Activated CD4-positive, alpha-beta T cell treated with anti-CD3 and anti-CD28 coated beads, Interleukin-2, Interleukin-6, amounts not matched to agents 100 ng/mL and 50 ng/mL, durations not matched to agents 16 hours and 8 hours (primary cell): ENCODE data around the gene LRP2BP.

Source experiments
- DNase-seq: peaks from one replicate; pipeline ENCODE4 v3.0.0-alpha.2; 2020

The LRP2BP gene

DNA sequence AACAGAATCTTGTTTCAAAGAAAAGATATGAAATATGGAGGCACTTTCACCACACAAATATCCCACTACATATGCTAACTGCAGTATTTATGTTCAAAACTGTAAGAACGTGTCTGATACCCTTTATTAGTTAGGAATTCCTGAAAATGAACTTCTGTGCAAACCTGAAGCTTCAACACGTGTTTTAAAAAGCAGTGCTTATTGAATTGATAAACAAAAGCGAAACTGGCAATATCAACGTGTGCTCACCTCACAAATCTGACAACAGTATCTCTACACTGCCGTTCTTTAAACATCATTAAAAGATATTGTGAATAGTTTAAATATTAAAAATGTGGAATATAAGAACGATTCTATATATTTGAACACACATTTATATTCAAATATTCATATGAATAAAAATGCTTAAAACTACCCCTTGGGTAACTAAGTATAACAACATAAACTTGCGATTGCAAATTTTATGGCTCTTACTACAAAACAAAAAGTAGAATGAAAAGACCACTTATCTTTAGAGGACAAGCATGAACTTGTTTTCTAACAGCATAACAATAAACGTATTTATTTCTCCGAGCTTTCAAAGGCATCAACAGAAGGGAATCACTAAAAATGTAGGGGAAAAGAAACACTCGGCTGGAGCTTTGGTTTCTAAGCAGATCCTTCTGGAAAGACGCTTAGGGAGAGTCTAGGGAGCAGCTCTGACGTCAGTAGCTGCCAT is at the start of gene LRP2BP:
Gene LRP2BP, minus strand, starts transcription at position 687 of the 718 bp plus-strand sequence. CDS start 17,738 bp downstream, outside the sequence.
- DNase-seq = peak; percentile 26

DNA sequence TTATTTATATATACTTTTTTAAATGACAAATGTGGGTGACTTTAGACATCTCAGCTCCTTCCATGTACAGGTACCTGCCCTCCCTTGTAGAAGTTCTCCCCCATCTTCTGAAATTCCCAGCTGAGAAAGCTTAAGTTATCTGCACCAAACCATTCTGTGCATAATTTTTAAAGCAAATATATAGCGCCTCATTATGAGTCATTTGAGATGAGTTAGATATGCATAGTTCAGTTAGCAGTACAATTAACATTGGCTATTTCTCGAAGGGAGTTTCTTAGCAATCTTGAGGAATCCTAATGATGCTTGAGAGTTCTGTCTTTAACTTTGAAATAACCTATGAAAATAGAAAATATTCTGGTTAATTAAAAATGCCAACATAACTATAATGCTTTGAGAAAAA is 49.5 kb upstream of the LRP2BP start:
- DNase-seq = no peak

DNA sequence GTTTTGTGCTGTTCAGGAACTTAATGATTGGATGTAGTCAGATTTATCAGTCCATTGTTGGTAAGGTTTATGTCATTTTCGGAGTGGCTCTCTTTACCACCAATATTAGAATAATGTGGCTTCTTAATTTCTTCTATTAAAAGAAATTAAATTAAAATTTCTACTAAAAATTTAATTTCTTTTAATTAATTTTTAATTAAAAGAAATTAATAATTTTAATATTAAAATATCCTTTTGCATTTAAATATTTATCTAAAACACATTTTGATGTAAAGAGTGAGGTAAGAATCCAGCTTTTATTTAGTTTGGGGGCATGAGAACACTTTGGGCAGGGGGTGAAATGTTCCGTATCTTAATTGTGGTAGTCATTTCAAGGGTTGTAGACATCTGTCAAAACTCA is 45.8 kb upstream of the LRP2BP start:
- no peak for DNase-seq

DNA sequence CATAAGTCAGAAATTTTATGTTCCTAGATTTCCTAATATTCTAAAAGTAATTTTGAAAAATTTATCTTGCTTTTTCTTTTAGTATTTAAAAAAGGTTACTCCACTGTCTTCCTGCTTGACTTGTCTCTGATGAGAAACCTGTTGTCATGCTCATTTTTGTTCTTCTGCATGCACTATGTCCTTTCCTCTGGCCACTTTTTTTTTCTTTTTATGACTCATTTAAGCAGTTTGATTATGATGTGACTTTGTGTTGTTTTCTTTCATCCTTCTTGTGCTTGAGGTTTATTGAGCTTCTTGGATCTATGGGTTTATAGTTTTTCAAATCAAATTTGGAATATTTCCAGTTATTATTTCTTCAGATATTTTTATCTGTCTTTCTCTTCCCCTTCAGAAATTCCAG is 42.1 kb upstream of the LRP2BP start:
- peak; percentile 20 for DNase-seq

DNA sequence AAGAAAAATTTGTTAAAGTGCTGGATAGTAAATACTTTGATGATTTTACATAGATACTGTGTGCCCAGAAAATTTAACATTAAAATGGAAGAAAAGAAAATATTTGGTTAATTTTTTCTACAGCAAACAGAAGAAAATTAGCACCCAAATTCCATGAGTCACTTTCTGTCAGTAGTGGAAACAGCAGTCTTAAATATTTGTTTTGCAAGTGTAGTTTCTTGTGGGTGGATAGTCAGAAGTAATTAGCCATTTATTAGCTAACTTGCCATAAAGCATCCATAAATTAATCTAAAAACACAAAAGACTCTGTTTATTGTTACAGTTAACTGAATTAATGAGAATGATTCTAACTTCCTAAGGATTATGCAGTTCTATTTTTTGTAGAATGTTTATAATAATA is 39.7 kb upstream of the LRP2BP start:
- DNase-seq = no peak

DNA sequence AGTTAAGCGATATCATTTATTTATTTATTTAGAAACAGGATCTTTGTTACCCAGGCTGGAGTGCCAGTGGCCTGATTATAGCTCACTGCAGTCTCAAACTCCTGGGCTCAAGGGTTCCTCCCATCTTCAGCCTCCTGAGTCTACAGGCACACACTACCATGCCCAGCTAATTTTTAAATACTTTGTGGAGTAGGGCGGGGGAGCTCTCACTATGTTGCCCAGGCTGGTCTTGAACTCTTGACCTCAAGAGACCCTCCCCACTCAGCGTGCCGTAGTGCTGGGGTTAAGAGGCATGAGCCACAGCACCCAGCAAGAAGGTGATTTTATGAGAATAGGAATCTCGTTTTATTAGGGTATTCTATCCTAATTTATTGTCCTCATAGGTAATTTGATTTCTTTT is 33.9 kb upstream of the LRP2BP start:
- no peak for DNase-seq

DNA sequence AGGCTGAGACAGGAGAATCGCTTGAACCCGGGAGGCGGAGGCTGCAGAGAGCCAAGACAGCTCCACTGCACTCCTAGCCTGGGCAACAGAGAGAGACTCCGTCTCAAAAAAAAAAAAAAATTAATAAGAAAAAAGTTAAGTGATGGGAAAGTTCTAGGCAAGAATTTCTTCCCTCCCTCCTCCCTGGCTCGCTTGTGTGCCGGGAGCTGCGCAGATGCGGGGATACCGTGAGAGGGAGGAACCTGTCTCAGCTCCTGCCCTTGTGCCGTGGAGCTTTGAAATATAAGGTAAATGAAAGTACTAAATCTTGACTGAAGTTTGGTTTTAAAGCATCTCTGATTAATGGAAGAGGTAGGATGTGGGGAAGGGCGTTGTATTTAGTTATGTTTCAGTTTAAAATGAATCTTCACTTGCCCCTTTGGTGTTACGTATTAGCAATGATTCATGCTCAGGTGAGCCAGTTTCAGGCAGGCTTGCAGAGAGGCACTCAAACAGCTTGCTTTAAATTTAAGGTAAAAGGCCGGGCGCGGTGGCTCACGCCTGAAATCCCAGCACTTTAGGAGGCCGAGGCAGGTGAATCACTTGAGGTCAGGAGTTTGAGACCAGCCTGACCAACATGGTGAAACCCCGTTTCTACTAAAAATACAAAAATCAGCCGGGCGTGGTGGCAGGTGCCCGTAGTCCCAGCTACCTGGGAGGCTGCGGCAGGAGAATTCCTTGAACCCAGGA is 31.4 kb upstream of the LRP2BP start:
- DNase-seq = no peak

DNA sequence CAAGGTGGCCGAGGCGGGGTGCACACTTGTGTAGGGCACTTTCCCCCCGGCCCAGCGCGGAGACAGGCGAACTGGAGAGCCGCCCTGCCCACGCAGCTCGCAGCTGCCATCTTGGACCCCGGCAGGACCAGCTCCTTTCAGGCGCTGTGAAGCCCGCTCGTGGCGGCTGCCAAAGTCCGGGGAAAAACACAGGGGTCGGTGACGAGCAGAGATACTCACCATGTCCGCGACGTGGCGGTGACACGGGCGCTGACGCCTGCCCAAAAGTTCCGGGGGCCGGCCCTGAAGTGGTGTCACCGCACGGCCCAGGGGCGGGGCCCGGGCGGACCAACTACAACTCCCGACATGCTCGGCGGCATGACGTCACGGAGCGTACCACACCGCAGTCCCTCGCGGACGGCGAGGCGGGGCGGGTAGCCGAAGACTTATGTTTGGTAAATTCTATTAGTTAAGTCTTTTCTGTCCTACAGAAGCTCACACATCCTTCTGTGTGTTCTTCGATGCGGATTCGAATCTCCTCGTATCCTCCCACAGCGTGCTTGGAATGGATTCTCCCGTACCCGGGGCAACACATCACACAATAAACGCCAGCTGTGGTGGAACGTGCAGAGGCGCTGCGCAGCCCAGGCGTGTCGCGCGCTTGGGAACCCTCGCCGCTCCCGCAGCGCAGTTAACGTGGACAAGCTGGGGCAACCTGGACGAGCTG is 30.1 kb upstream of the LRP2BP start, which contains the start of gene UFSP2:
Gene UFSP2, minus strand, starts transcription at position 318 of the 706 bp plus-strand sequence. Its CDS starts 96 bp downstream, at position 222.
- peak; percentile 87 for DNase-seq

DNA sequence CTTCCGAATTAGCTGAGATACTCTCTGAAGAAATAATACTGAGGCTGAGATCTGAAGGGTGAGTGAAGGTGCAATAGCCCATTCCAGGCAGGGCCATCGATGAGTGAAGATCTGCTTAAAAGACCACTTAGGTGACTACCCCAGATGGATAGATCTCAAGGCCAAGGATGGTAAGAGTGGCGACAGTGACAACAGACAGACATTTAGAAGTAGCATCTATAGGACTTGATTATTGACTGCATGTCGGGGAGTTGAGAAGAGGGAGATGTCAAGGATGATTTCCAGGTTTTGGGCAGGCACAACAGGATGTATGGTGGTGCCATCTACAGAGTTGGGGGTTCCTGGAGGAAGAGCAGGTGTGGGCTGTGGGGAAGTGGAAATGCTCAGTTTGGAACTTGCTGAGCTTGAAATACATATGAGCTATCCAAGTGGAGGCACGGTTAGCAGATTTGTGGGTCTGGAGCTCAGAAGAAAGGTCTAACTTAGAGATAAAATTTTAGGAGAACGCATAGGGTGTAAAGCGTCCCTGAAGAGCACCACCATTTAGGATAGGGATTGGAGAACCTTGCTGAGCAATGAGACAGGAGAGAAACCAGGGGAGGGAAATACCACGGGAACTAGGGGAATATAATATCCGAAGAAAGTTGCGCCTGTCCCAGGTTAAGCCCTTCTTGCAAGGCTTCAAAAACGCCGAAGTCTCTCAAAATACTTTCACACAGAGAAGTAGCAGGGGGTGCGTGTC is 29.4 kb upstream of the LRP2BP start:
- peak; percentile 6 for DNase-seq

DNA sequence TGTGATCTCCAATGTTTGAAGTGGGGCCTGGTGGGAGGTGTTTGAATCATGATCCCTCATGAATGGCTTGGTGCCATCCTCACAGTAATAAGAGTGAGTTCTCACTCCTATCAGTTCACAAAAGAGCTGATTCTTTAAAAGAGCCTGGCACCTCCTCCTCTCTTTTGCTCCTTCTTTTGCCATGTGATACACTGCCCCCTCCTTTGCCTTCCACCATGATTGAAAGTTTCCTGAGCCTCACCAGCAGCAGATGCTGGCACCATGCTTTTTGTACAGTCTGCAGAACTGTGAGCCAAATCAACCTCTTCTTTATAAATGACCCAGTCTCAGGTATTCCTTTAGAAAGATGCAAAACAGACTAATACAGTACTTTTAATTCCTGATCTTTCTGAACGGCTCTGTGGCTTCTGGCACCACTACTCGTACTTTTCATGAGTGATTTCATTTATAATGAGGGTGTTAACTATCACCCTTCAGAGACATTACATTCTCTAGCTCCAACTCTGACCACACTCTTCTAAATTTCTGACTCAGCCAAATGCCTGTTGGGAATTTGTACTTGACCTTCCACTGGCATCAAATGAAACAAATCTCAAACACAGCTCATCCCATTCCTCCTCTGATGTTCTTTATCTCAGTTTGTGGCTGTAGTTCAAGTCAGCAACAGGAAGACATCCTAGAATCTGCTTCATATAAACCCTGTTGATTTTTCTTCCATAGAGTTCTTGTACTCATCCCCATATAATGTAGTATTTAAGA is 25.8 kb upstream of the LRP2BP start:
- DNase-seq = no peak

DNA sequence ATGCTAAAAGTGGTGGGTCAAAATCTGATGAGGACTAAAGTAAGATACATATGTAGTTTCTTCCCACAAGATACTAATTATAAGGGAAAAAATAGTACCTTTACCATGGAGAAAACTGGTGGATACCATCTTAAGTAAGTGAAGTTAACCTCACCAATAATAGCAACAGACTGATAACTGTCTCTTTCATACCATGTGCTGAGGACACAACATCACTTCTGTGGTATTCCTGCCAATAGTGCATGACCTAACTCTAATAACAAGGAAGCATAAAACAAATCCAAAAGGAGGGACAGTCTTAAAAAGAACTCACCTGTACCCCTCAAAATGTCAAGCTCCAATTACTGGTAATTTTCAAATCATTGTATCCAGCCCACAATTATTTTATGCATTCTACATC is 21.2 kb upstream of the LRP2BP start:
- no peak for DNase-seq

DNA sequence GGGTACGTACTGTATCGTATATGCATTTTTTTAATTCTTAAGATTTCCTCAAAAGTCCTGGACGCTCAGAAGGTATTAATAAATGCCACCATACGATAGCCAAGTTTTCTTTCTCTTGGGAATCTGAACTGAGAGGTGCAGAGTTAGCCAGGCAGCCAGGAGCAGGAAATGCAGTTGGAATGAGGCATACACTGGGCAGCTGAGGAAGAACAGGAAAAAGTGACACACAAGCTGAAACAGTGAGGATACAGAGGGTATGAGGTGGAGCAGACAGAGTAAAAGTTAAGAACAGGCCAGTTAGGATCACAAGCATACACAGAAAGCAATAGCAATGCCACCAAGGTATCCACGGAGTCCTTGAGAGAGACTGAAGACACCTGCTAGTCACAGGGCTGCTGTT is 16.7 kb upstream of the LRP2BP start:
- DNase-seq = no peak

DNA sequence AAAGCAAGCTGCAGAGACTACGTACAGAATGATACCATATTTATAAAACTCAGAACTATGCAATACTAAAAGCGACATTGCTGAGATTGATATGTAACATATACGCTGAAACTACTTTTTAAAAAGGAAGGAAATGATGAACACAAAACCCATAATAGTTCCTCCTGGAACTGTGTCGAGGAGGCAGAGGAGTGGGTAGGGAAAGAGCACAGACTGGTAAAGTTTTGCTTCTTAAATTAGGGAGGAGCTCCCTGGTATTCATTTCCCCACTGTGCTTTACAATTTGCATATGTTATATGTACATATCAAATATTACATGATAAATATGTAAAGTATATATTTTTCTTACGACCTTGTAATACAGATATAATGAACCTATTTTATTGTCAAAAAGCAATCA is 16.1 kb upstream of the LRP2BP start:
- DNase-seq = no peak

DNA sequence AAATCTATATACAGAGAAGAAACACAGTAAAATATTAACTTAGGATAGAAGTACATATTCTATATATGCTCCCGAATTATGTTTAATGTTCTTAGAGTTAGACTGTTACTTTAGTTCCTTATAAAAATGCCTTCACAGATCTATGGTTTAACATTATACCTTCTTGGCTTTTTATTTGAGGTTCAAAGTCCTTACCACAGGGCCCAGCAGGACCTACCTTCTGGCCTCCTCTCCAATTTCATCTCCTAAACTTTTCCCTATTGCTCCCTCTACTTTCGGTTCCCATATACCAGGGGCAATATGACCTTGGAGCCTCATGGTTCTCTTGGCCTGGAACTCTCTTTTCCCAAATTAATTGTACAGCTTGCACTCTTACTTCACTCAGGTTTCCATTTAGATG is 12.7 kb upstream of the LRP2BP start:
- DNase-seq = no peak

DNA sequence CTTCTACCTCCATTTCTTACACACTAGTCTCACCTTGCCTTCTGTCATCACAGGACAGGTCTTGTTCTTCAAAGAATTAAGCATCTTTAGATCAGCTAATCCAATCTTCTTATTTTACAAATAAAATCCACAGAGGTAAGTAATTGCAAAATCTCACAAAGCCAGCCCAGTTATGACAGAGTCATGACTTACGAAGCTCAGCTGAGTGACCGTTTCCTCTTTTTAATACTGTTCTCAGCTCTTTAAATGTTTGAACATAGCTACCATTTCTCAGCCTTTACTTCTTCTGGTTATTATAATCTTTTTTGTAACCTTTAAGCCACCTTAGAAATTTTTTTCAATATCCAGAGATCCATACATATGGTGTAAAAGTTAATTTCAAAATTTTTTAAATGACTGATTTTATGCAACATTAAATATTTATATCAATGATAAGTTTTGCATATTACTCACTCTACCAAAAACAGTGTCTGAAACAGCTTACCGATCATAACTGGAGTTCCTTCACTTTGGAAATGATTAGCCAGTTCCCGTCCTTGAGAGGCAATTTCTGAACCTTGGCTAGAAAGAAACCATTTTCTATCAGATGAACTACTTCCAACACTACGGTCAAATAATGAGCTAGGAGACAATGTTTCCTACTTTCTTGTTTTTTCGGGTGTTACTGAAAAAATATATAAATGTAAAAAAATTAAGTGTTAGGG is 9.7 kb upstream of the LRP2BP start:
- DNase-seq = peak; percentile 54

DNA sequence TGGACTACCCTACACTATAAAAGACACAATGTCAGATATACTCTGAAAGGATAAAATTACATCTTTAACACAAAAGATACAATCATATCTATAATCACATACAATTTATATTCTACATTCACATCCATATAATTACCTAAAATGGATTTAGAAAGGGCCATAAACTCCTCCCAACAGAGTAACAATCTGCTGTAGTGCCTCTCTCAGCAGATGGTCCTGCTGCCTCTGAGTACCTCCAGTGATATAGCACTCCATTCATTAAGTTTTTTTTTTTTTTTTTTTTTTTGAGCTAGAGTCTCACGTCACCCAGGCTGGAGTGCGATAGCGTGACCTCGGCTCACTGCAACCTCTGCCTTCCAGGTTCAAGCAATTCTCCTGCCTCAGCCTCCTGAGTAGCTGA is 8.3 kb upstream of the LRP2BP start:
- DNase-seq = no peak

DNA sequence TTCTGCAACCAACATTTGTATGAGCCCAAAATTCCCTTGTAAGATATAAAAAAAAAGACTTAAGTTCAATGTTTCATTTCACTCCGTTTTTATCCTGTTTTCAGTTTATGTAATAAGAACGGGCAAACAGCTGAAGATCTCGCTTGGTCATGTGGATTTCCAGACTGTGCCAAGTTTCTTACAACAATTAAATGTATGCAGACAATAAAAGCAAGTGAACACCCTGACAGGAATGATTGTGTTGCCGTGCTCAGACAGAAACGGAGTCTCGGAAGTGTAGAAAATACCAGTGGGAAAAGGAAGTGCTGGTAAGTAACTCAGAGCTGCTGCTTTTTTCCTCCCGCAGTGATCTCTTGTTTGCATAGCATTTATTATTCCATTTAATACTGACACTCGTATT is 3.7 kb upstream of the LRP2BP start:
- no peak for DNase-seq

DNA sequence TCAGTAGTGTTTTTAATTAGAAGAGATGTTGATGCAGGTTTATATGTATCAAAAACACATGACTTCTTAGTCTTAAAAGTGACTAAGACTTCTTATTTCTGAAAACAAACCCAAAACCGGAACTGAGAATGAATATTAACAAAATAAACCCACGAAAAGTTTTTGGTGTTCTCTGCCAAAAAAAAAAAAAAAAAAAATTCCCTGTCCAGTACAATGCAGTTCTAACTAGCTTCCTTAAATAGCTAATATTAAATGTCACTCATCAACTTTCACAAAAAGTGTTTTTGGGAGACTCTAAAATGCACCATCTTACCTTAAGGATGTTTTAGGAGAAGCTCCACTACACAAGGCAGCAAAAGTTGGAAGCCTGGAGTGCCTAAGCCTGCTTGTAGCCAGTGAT is 2.9 kb upstream of the LRP2BP start:
- no peak for DNase-seq

DNA sequence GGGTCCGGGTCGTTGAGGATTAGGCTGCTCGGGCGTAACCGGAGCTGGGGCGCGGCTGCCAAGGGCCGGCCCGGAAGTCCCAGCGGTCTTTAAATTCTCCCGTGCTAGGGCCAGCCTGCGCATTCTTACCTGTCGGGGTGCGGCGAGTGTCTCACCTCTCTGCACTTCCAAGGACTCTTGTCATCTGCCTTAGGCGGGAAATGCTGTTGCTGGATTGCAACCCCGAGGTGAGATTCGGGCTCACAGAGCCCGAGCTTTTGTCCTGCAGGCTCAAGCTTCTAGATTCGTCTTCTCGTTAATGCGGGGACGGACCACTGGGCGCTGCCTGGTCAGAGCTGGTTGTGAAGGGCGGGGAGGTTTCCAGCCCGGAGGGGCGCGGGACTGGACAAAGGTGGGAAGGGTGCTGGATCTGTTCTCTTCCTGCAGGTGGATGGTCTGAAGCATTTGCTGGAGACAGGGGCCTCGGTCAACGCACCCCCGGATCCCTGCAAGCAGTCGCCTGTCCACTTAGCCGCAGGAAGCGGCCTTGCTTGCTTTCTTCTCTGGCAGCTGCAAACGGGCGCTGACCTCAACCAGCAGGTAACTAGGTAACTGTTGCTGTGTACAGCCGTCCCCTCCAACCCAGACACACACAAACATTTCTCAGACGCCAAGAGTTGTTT is 1.1 kb upstream of the LRP2BP start, which contains the start of gene ANKRD37:
Gene ANKRD37, plus strand, starts transcription at position 118 of the 662 bp plus-strand sequence. Its CDS starts 83 bp downstream, at position 201.
- no peak for DNase-seq

DNA sequence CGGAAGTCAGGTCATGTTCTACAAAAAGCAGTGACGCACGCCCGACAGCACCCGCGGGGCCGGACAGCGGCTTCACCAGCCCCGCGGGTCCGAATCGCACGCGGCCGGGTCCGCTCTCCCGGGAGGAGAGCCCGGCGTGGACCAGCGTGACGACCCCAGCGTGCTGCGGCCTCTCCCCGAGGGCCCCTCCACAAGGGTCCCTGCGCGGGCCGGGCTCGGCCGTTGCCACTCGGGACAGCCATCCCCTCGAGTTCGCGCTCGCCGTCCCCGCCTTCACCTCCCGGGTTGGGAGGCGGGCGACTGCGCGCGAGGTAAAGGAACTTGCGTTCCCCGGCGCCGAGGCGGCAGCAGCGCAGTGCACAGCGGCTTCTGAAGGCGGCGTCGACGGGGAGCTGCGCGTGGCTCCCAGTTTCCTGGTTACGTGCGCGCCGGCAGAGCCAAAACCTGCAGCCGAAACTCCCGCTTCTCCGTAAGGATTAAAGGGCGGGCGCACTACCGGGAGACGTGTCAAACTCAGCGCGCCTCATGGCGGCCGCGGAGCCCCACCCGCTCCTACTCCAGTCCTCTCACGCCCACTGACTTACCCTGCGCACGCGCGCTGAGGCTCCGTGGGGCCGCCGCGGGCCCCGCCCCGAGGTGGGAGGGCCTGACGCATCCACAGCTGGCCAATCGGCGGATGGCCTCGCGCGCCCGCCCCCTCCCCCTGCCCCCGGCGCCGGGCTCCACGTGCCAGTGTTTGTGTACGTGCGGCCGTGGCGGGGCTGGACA is 416 bp upstream of the LRP2BP start:
- peak; percentile 98 for DNase-seq
